Fibroblast of lung (primary cell): ENCODE results near the gene RPS8. TPM values are rescaled to one million over a fixed set of nuclear protein-coding genes. Genes with fewer than 3 reads are reported as not detected.

ENCODE experiments used
- DNase-seq, 2 donors: peaks; one replicate each; pipeline versions ENCODE4 v3.0.0 to v3.0.0-alpha.2; 2010; ENCODE audit warnings: low read depth in 2 of 2
- H2AFZ ChIP-seq: 2 replicates; pipeline ENCODE4 v1.5.1; 2012; ENCODE audit warnings: low read length, control low read depth, inconsistent platforms
- H3K27ac ChIP-seq: 2 replicates; pipeline ENCODE4 v1.5.1; 2011; ENCODE audit warnings: low read length, control low read depth; ENCODE audit not compliant: insufficient read depth
- H3K27me3 ChIP-seq: 2 replicates; pipeline ENCODE4 v1.5.1; 2011; ENCODE audit warnings: mild to moderate bottlenecking, low read length; ENCODE audit not compliant: control insufficient read depth, insufficient read depth
- H3K36me3 ChIP-seq: 2 replicates; pipeline ENCODE4 v1.5.1; 2011; ENCODE audit warnings: low read length; ENCODE audit not compliant: control insufficient read depth, insufficient read depth
- H3K4me1 ChIP-seq: 2 replicates; pipeline ENCODE4 v1.5.1; 2011; ENCODE audit warnings: low read length; ENCODE audit not compliant: control insufficient read depth, insufficient read depth; ENCODE audit errors: extremely low read depth
- H3K4me2 ChIP-seq: 2 replicates; pipeline ENCODE4 v1.5.1; 2011; ENCODE audit warnings: low read length, control low read depth; ENCODE audit not compliant: insufficient read depth; ENCODE audit errors: extremely low read depth
- H3K4me3 ChIP-seq, 4 experiments: fragments of 200-600 bp in 1 of 4; sonication (generic) in 1 of 4; replicated peaks in 1 of 4; 2 replicates each; pipeline ENCODE4 v1.5.1; 2011 to 2016; ENCODE audit warnings: low read length in 4 of 4, low read depth in 3 of 4, mild to moderate bottlenecking in 3 of 4, control low read depth in 2 of 4, inconsistent platforms in 1 of 4, mixed read lengths in 1 of 4; ENCODE audit not compliant: insufficient read depth in 1 of 4; ENCODE audit errors: control extremely low read depth in 1 of 4
- H3K79me2 ChIP-seq: 2 replicates; pipeline ENCODE4 v1.5.1; 2012; ENCODE audit warnings: mild to moderate bottlenecking, low read length, inconsistent platforms; ENCODE audit not compliant: control insufficient read depth, insufficient read depth
- H3K9ac ChIP-seq: 2 replicates; pipeline ENCODE4 v1.5.1; 2011; ENCODE audit warnings: mild to moderate bottlenecking, low read length, control low read depth; ENCODE audit not compliant: insufficient read depth
- H3K9me3 ChIP-seq: 2 replicates; pipeline ENCODE4 v1.5.1; 2012; ENCODE audit warnings: low read depth, low read length; ENCODE audit not compliant: control insufficient read depth, insufficient read depth
- H4K20me1 ChIP-seq: 2 replicates; pipeline ENCODE4 v1.5.1; 2011; ENCODE audit warnings: low read length; ENCODE audit not compliant: control insufficient read depth, insufficient read depth; ENCODE audit errors: extremely low read depth
- EZH2 ChIP-seq: IDR thresholded peaks from 2 replicates; pipeline ENCODE4 v1.5.1; 2012; ENCODE audit warnings: low read length, control low read depth, mild to moderate bottlenecking; ENCODE audit errors: missing control alignments
- polyA plus RNA-seq, 2 donors: library from polyadenylated mRNA; depleted of rRNA in 1 of 2; stranded (reverse) in 1 of 2; unstranded in 1 of 2; fragments of >200 nt; gene quantifications; 2 replicates each; pipeline ENCODE4 v1.2.1, GENCODE V29; 2011 to 2012; ENCODE audit warnings: missing spikeins in 1 of 2
- total RNA-seq: library from RNA; depleted of rRNA; stranded (reverse); fragments of >200 nt; gene quantifications from 2 replicates; pipeline ENCODE4 v1.2.1, GENCODE V29; 2014
- TF ChIP-seq, protein P1 (sequence below), 2 donors: IDR thresholded peaks in 1 of 2; conservative IDR thresholded peaks in 1 of 2; 1 replicate in 1 of 2; 2 replicates in 1 of 2; pipeline ENCODE4 v1.5.1; 2011 to 2012; ENCODE audit warnings: low read length in 2 of 2, control low read depth in 1 of 2, inconsistent platforms in 1 of 2, low read depth in 1 of 2, mild to moderate bottlenecking in 1 of 2

The RPS8 gene
- total and polyA plus RNA-seq, 2 donors (not counting 1 experiment from before 2014, with no cell fraction given): 1,373 to 2,098 TPM

DNA sequence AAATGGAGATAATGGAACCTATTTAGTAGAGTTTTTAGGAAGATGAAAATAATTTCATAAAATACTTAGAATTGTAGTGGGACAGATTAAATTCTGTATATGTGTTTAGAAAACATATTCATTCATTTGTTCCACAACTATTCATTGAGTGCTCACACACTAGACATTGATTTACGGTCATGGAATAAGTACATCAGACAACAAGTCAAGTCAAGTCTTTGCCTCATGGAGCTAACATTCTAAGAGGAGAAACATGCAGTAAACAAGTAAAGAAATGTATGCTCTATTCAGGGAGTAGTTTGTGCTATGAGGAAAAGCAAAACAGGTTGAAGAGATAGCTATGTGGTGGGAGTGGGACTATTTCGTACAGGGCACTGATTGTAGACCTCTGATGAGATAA, 42.0 kb downstream of the RPS8 start:
- Histone ChIP-seq H2AFZ (no peak overlapping the region), H3K27ac (no peak overlapping the region), H3K9ac (no peak overlapping the region), H3K4me1 (peaks cover 7% of the 10 kb centered on the region), H3K36me3 (peaks cover 10% of the 10 kb centered on the region), H3K79me2 (no peaks in the 10 kb centered on the region), H3K4me2 (no peak overlapping the region), H3K9me3 (no peaks in the 10 kb centered on the region), H4K20me1 (no peaks in the 10 kb centered on the region), H3K27me3 (no peaks in the 10 kb centered on the region), H3K4me3 (no peak overlapping the region)
- TF ChIP-seq, protein P1, sequence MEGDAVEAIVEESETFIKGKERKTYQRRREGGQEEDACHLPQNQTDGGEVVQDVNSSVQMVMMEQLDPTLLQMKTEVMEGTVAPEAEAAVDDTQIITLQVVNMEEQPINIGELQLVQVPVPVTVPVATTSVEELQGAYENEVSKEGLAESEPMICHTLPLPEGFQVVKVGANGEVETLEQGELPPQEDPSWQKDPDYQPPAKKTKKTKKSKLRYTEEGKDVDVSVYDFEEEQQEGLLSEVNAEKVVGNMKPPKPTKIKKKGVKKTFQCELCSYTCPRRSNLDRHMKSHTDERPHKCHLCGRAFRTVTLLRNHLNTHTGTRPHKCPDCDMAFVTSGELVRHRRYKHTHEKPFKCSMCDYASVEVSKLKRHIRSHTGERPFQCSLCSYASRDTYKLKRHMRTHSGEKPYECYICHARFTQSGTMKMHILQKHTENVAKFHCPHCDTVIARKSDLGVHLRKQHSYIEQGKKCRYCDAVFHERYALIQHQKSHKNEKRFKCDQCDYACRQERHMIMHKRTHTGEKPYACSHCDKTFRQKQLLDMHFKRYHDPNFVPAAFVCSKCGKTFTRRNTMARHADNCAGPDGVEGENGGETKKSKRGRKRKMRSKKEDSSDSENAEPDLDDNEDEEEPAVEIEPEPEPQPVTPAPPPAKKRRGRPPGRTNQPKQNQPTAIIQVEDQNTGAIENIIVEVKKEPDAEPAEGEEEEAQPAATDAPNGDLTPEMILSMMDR (conservative IDR thresholded peaks at IDR 0.05 in 1 of 2, IDR thresholded peaks at IDR 0.05 in 1 of 2; ENCODE audit: low read depth in 1 of 2, low read length in 2 of 2): no peak
- TF ChIP-seq EZH2: no peak
- DNase-seq: no peak

DNA sequence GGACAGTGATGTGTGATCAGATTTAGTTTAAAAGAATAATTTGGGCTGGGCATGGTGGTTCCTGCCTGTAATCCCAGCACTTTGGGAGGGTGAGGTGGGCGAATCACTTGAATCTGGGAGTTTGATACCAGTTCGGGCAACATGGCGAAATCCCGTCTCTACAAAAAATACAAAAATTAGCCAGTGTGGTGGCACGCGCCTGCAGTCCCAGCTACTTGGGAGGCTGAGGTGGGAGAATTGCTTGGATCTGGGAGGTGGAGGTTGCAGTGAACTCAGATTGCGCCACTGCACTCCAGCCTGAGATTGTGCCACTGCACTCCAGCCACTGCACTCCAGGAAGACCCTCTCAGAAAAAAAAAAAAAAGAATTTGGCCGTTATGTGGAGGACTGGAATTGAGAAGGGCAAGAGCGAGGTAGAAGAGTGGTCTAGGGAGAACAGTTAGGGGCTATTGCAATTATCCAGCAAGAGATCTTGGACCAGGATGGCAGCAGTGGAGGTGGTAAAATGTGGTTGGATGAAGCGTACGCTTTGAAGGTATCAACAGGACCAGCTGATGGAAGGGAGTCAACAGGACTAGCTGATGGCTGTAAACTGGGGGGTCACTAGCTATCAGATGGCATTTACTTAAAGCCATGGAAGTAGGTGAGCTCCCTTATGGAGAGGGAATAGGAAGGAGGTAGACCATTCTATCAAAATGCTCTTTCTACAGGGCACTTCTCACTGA, 42.6 kb downstream of the RPS8 start:
- TF ChIP-seq, protein P1 (conservative IDR thresholded peaks at IDR 0.05 in 1 of 2, IDR thresholded peaks at IDR 0.05 in 1 of 2; ENCODE audit: low read depth in 1 of 2, low read length in 2 of 2): no peak
- no peak for TF ChIP-seq EZH2

DNA sequence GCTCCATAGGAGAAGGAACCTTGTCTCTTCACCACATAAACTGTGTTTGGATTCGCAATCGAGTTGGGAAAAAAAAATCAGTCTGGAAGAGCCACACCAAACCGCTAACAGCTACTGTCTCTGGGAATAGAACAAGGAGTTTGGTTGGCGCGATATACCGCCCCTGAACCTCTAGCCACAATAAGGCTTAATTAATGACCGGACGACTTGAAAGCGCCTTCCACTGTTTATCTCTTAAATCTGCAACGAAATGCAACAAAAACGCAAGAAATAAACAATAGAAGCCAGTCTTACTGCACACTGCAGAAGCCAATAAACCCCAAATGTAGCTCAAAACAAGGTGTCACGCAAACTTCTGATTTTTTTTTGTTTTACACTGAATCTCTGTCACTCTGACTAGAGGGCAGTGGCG, 43.9 kb downstream of the RPS8 start:
- Histone ChIP-seq H3K9ac (peak overlapping the region; percentile 4), H2AFZ (no peak overlapping the region), H3K27me3 (no peaks in the 10 kb centered on the region), H3K36me3 (peaks cover 1% of the 10 kb centered on the region), H3K79me2 (no peaks in the 10 kb centered on the region), H3K4me2 (peak overlapping the region; percentile 6), H4K20me1 (no peaks in the 10 kb centered on the region), H3K9me3 (no peaks in the 10 kb centered on the region), H3K4me3 (peak overlapping the region in 2 of 4 experiments; percentile 63 to 66), H3K27ac (peak overlapping the region; percentile 100), H3K4me1 (peaks cover 7% of the 10 kb centered on the region)
- TF ChIP-seq, protein P1 (conservative IDR thresholded peaks at IDR 0.05 in 1 of 2, IDR thresholded peaks at IDR 0.05 in 1 of 2; ENCODE audit: low read depth in 1 of 2, low read length in 2 of 2): no peak
- TF ChIP-seq EZH2: no peak
- DNase-seq: no peak

More for the DNA sequence above, 42.6 kb downstream of the RPS8 start:
- Histone ChIP-seq H3K36me3 (peaks cover 8% of the 10 kb centered on the region), H3K27ac (no peak overlapping the region), H3K27me3 (no peaks in the 10 kb centered on the region), H3K9me3 (no peaks in the 10 kb centered on the region), H4K20me1 (no peaks in the 10 kb centered on the region), H3K4me2 (no peak overlapping the region), H3K4me3 (no peak overlapping the region), H3K79me2 (no peaks in the 10 kb centered on the region), H3K4me1 (peaks cover 7% of the 10 kb centered on the region), H2AFZ (no peak overlapping the region), H3K9ac (no peak overlapping the region)
- no peak for DNase-seq
